Adrenal gland (tissue), 12 donors: ENCODE results near the gene CLSTN1. TPM values are rescaled to one million over a fixed set of nuclear protein-coding genes. Genes with fewer than 3 reads are reported as not detected.

Source experiments
- DNase-seq, 7 donors: peaks; one replicate each; pipeline ENCODE4 v3.0.0-alpha.2; 2019 to 2020
- H3K27ac ChIP-seq, 5 donors: fragments of 200-600 bp; sonication (generic) in 4 of 5; 1 replicate in 3 of 5; 2 replicates in 2 of 5; pipeline versions ENCODE4 v1.5.1 to v1.8.0; 2016 to 2020; ENCODE audit warnings: mild to moderate bottlenecking in 1 of 5
- H3K27me3 ChIP-seq: fragments of 200-600 bp; 2 replicates; pipeline ENCODE4 v1.8.0; 2021
- H3K36me3 ChIP-seq, 2 donors: fragments of 200-600 bp; replicated peaks in 1 of 2; 1 replicate in 1 of 2; 2 replicates in 1 of 2; pipeline versions ENCODE4 v1.5.1 to v1.8.0; 2018 to 2022
- H3K4me1 ChIP-seq, 2 donors: fragments of 200-600 bp; replicated peaks in 1 of 2; 1 replicate in 1 of 2; 2 replicates in 1 of 2; pipeline versions ENCODE4 v1.5.1 to v1.8.0; 2018 to 2021
- H3K4me3 ChIP-seq, 4 donors: fragments of 200-600 bp; sonication (generic) in 3 of 4; one replicate each; pipeline ENCODE4 v1.5.1; 2016 to 2018
- H3K9me3 ChIP-seq, 3 donors: fragments of 200-600 bp; sonication (generic) in 1 of 3; replicated peaks in 1 of 3; 1 replicate in 2 of 3; 2 replicates in 1 of 3; pipeline versions ENCODE4 v1.5.1 to v1.8.0; 2016 to 2021
- POLR2A ChIP-seq, 2 donors: fragments of 450-650 bp; IDR thresholded peaks; one replicate each; pipeline ENCODE4 v1.6.1; 2017; ENCODE audit warnings: antibody characterized with exemption in 2 of 2, mild to moderate bottlenecking in 2 of 2, moderate library complexity in 1 of 2
- WGBS, 4 donors: extraction: QIAGEN DNeasy Blood & Tissue Kit in 2 of 4; methylation state at CpG; one replicate each; pipeline versions ENCODE4 v1.1.5 to v1.1.7; 2013 to 2017; 5-methylcytosine and 5-hydroxymethylcytosine counted together
- intact Hi-C, 2 donors: fragments of 100-400 bp; cut with DNase I; formaldehyde crosslinking; loops; one replicate each; pipeline versions ENCODE4 v1.14.1 to v1.15.0; 2022 to 2023
- polyA plus RNA-seq, 3 donors: library from polyadenylated mRNA; stranded (reverse); fragments of 200-250 nt in 2 of 3; fragments of 350-450 nt in 1 of 3; fragmentation: Illumina TruSeq in 1 of 3; extraction: RNeasy Lipid Tissue Mini Kit (QIAGEN cat#74804) in 1 of 3; gene quantifications; one replicate each; pipeline ENCODE4 v1.2.3, GENCODE V29; 2013 to 2014
- total RNA-seq, 9 donors: library from RNA; depleted of rRNA in 4 of 9; stranded (reverse); fragments of >200 nt in 4 of 9; fragments of 120-200 nt in 1 of 9; fragmentation: NEBNext Ultra II Directional in 1 of 9; extraction: Animal tissue kit (Norgen Biotek cat#: 25700) in 1 of 9; gene quantifications; one replicate each; pipeline versions ENCODE4 v1.1.0 to v1.2.4, GENCODE V29; 2013 to 2023
- TF ChIP-seq, protein P1 (sequence below), 6 experiments: fragments of 450-650 bp in 4 of 6; fragments of 200-600 bp in 2 of 6; sonication (generic) in 1 of 6; IDR thresholded peaks; 1 replicate in 5 of 6; 2 replicates in 1 of 6; pipeline versions ENCODE4 v1.5.1 to v1.8.0; 2016 to 2021; ENCODE audit warnings: antibody characterized with exemption in 6 of 6, mild to moderate bottlenecking in 2 of 6, moderate library complexity in 1 of 6
- donor health status: healthy with polysubstance abuse.
- donor health status: Bipolar disorder and iron deficiency.
- donor health status: DM: yes; HTN: yes; CAD: no.
- donor health status: DM: no; HTN: no; CAD: no.
- donor health status: DM: no; HTN: no; CAD: no.
- donor health status: DM: yes; HTN: yes; CAD: no.

The CLSTN1 gene
- total and polyA plus RNA-seq, 12 donors, result 48.8 to 106 (median 77.9) TPM

DNA sequence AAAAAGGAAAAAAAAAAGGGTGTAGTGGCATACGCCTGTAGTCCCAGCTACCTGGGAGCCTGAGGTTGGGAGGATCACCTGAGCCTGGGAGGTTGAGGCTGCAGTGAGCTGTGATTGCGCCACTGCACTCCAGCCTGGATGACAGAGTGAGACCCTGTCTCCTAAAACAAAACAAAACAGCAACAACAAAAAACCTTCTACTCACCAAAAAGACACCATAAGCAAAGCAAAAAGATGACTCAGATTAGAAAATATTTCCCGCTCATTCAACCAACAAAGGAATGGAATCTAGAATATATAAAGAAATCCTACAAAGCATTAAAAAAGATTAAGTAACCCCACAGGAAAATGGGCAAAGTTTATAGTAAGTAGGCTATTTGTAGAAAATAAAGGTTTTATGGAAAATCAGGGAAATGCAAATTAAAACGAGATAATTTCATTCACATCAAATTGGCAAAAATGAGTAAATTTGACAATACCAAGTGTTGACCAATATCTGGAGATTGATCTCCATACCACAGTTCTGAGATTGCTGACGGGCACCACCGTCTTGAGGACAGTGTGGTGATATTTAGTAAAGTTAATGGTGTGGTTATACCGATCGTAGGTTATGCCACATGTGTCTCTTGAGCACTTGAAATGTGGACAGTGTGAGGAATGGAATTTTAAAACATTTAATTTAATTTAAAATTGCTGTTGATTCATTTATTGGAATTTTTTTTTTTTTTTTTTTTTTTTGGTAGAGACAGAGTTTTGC is 118.2 kb downstream of the CLSTN1 start:
- Histone ChIP-seq H3K9me3 (no peaks in the 10 kb centered on the region), H3K4me1 (no peaks in the 10 kb centered on the region), H3K4me3 (no peak overlapping the region), H3K27ac (no peak overlapping the region), H3K36me3 (peaks cover 0 to 4% of the 10 kb centered on the region in 2 donors), H3K27me3 (no peaks in the 10 kb centered on the region)
- intact Hi-C loops, result no loop called here
- TF ChIP-seq, protein P1, sequence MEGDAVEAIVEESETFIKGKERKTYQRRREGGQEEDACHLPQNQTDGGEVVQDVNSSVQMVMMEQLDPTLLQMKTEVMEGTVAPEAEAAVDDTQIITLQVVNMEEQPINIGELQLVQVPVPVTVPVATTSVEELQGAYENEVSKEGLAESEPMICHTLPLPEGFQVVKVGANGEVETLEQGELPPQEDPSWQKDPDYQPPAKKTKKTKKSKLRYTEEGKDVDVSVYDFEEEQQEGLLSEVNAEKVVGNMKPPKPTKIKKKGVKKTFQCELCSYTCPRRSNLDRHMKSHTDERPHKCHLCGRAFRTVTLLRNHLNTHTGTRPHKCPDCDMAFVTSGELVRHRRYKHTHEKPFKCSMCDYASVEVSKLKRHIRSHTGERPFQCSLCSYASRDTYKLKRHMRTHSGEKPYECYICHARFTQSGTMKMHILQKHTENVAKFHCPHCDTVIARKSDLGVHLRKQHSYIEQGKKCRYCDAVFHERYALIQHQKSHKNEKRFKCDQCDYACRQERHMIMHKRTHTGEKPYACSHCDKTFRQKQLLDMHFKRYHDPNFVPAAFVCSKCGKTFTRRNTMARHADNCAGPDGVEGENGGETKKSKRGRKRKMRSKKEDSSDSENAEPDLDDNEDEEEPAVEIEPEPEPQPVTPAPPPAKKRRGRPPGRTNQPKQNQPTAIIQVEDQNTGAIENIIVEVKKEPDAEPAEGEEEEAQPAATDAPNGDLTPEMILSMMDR (IDR thresholded peaks at IDR 0.05), result no peak
- TF ChIP-seq POLR2A (IDR thresholded peaks at IDR 0.05), result no peak
- no peak for DNase-seq
- 86 to 95% (median 93%) methylated on average over 8 of the region's 8 CpGs for WGBS, 4 donors

DNA sequence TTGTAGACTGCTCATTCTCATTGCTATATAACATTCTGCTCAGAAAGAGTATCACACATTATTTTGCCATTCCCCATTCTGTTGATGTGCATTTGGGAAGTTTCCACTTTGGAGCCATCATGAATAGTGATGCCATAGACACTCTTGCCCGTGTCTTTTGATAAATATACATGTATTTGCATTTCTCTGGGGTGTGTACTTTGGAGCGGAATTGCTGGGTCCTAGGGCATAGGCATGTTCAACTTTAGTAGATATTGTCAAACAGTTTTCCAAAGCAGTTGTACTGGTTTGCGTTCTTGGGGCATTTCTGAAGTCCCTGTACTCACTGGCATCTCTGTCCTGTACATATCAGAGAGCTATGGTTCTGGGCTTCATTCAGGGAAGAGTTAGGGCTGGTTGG is 120.1 kb downstream of the CLSTN1 start:
- intact Hi-C loops, result no loop called here
- no peaks in the 10 kb centered on the region for H3K4me1 ChIP-seq
- WGBS, 4 donors, result 91 to 96% (median 93%) methylated on average over 3 of the region's 3 CpGs

DNA sequence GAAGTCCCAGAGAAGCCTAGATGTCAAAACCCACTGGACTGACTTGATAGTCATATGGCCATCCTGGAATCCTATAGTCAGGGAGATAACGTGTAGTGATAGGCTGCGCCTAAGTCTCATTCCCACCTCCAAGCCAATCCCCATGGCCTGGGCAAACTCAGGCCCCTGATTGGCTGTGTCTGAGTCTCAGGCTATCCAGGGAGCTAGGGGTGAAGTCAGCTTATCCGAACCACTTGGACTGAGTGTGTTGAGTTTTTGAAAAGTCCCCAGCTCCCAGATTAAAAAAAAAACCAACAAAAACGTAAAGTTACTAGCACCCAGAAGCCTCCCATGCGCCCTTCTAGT is 120.6 kb downstream of the CLSTN1 start:
- Histone ChIP-seq H3K4me3 (no peak overlapping the region), H3K4me1 (no peaks in the 10 kb centered on the region), H3K9me3 (no peaks in the 10 kb centered on the region), H3K27me3 (no peaks in the 10 kb centered on the region), H3K36me3 (no peaks in the 10 kb centered on the region), H3K27ac (no peak overlapping the region)
- no peak for TF ChIP-seq POLR2A (IDR thresholded peaks at IDR 0.05)
- TF ChIP-seq, protein P1 (IDR thresholded peaks at IDR 0.05), result no peak
- no peak for DNase-seq
- WGBS, 4 donors, result 72 to 86% (median 82%) methylated on average over 5 of the region's 5 CpGs
- intact Hi-C loops, result no loop called here

More for the DNA sequence above, 120.1 kb downstream of the CLSTN1 start:
- H3K27ac ChIP-seq, result no peak overlapping the region
- no peak overlapping the region for H3K4me3 ChIP-seq
- H3K36me3 ChIP-seq, result no peaks in the 10 kb centered on the region
- DNase-seq, result no peak
- no peaks in the 10 kb centered on the region for H3K9me3 ChIP-seq
- no peak for TF ChIP-seq POLR2A (IDR thresholded peaks at IDR 0.05)
- TF ChIP-seq, protein P1 (IDR thresholded peaks at IDR 0.05), result no peak
- no peaks in the 10 kb centered on the region for H3K27me3 ChIP-seq

DNA sequence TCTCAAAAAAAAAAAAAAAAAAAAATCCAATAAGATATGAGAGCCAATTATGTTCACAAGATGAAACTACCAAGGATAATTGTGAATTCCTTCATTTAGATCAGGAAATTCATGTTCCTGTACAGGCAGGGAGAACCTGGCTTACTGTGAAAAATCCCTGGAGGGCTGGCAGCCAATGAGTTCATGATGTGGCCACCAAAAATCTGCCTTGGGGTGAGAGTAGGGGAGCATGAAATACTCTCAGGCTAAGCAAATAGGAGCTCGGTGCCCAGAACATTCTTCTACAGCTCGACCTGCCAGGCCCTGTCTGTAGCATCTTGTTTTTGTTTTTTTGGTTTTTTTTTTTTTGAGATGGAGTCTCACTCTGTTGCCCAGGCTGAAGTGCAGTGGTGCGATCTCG is 122.1 kb downstream of the CLSTN1 start:
- 81 to 86% (median 84%) methylated on average over 3 to 4 of the region's 4 CpGs for WGBS, 4 donors
- no peaks in the 10 kb centered on the region for H3K4me1 ChIP-seq
- intact Hi-C loops, result no loop called here
- H3K36me3 ChIP-seq, result no peaks in the 10 kb centered on the region
- DNase-seq, result no peak
- no peak overlapping the region for H3K4me3 ChIP-seq
- no peak overlapping the region for H3K27ac ChIP-seq
- TF ChIP-seq, protein P1 (IDR thresholded peaks at IDR 0.05), result no peak
- no peak for TF ChIP-seq POLR2A (IDR thresholded peaks at IDR 0.05)
- H3K27me3 ChIP-seq, result no peaks in the 10 kb centered on the region
- H3K9me3 ChIP-seq, result no peaks in the 10 kb centered on the region
